Posterior cingulate gyrus (tissue), 11 donors: Measurements from ENCODE around the gene RRM2.
A peak's percentile ranks its signal among the peaks of the same experiment; 100 is the strongest.

Experiments
- DNase-seq, 10 donors: peaks; one replicate each; pipeline versions ENCODE4 v3.0.0 to v3.0.0-alpha.2; 2020 to 2021; ENCODE audit warnings: mixed read lengths in 3 of 10
- intact Hi-C: fragments of 100-400 bp; cut with DNase I; formaldehyde crosslinking; loops from one replicate; pipeline ENCODE4 v1.15.1; 2023

RRM2 gene

DNA sequence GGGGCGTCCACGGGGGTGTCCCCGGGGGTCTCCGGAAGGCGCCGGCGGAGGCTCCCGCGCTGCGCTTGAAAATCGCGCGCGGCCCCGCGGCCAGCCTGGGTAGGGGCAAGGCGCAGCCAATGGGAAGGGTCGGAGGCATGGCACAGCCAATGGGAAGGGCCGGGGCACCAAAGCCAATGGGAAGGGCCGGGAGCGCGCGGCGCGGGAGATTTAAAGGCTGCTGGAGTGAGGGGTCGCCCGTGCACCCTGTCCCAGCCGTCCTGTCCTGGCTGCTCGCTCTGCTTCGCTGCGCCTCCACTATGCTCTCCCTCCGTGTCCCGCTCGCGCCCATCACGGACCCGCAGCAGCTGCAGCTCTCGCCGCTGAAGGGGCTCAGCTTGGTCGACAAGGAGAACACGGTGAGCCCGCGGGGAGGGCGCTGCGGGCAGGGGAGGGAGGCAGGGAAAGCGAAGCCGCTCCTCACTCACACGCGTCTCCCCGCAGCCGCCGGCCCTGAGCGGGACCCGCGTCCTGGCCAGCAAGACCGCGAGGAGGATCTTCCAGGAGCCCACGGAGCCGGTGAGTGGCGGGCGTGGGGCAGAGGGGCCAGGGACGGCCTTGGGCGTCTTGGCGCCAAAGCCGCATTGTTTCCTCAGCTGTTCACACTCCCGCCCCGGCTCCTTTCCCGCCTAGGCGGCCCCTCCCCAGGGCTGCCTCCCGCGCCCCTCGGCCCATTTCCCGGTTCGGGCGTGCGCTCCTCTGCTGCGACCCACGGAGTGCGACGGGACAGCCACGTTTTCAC, at the start of gene RRM2:
Gene RRM2, plus strand, starts transcription at position 240 of the 781 bp plus-strand sequence. Its CDS starts 60 bp downstream, at position 300.
- peak; percentile 82 to 99 (median 92) for DNase-seq
- intact Hi-C loops: loop anchor here (5.0 to 10.0 kb wide), 2 partner anchors 182 to 545 kb away; partner anchors contain the start of gene HPCAL1

DNA sequence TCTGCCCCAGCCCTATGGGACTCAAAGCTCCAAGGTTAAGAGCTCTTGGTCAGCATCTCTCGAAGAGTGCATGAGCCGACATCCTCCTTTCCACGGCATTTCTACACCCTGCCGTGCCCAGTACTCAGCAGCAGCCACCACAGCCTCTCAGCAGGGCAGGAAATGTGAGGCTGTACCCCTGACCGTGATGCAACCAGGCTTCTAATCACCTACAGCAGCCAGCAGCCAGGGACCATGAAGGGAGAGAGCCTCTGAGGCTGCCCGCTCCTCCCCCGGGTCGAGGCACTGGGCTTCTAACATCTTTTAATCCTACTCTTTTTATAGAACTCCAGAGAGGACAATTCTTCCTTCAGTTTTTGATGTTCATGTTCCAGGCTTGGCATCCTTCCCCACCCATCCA, 48.8 kb upstream of the RRM2 start:
- DNase-seq: peak in 2 of 10 donors; percentile 27 to 71
- intact Hi-C loops: loop anchor here (2.0 kb wide), 2 partner anchors 23 to 361 kb away; no protein-coding TSS in a partner anchor

DNA sequence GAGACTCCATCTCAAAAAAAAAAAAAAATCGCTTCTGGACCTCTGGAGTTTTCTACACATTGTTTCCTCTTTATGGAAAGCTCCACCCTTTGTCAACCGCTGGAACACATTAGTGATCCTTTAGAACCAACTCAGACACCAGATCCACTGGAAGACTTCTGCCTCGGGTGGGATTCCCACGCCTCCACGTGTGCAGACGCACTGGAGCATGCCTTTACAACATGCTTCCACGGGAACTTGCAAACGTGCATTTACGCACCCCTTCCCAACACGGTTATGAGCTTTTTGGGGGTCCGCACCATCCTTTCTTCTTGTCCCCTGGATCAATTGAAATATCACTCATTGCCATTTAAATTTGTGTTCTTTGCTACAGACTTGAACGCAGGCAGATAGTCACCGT, 47.4 kb upstream of the RRM2 start:
- intact Hi-C loops: no loop called here
- no peak for DNase-seq

DNA sequence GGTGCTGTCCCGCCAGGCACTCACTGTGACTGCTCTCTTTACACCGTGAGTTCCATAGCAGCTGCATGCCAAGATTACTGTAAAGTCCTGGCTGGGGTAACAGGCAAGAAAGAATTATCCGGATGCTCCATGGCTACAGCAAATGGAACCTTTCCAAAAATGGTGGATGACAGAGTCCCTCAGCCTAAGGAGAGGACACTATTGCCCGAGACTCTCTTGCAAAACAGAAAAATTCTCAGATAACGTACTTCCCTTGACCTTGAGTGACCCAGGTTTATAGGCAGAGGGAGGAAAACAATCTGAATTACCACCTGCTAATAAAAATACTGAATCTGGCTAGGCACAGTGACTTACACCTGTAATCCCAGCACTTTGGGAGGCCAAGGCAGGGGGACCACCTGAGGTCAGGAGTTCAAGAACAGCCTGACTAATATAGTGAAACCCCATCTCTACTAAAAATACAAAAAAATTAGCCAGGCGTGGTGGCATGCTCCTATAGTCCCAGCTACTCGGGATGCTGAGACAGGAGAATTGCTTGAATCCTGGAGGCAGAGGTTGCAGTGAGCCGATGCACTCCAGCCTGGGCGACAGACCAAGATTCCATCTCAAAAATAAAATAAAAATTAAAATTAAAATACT, 46.8 kb upstream of the RRM2 start:
- intact Hi-C loops: no loop called here
- no peak for DNase-seq

DNA sequence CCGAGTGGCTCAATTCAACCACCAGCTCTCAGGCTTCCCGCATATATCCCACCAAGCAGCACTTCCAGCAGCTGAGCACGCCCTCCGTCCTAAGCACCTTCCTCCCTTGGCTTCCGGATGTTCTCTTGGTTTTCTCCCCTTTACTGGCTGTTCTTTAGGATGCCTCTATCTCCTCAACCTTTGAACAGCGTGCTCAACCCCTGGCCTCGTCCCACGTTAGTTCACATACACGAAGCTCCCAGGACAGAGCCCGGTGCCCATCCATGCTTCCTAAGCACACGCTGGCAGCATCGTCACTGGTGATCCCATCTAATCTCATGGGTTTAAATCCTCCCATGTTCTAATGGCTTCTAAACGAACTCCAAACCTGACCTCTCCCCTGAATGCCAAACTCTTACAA, 46.0 kb upstream of the RRM2 start:
- intact Hi-C loops: no loop called here
- no peak for DNase-seq

DNA sequence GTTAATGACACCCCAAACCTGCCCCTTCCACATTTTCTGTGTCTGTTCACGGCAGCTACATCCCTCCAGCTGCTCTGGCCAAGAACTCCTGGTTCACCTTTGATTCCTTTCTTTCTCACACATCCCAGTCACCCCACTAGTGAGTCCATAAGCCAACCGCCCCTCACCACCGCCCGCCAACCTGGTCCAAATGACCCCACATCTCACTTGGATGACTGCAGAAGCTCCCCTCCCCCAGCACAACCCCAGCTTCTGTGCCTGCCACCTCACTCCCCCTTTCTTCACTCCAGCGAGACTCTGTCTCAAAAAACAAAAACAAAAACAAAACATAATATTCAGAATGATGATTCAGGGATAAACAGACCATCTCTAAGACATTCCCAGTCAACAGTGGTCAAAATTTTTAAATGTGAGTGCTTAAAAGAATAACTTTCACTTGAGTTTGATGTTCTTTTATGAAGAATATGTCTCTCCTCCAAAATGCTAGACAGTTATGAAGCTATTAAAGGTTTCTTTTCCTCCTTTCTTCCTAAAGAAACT, 45.5 kb upstream of the RRM2 start:
- intact Hi-C loops: no loop called here
- DNase-seq: no peak

DNA sequence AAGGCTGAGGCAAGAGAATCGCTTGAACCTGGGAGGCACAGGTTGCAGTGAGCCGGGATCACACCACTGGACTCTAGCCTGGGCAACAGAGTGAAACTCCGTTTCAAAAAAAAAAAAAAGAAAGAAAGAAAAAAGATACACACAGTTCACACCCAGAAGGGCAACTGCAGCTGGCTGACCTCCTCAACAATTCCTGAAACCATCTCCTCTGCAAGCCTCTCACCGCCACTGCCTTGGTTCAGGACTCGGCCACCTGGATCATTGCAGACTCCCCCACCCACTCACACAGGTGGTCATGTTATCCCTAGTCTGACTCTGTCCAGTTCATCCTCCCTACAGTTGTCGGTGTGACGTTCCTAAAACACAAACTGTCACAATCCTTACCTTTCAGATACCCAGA, 44.5 kb upstream of the RRM2 start:
- intact Hi-C loops: no loop called here
- DNase-seq: no peak

DNA sequence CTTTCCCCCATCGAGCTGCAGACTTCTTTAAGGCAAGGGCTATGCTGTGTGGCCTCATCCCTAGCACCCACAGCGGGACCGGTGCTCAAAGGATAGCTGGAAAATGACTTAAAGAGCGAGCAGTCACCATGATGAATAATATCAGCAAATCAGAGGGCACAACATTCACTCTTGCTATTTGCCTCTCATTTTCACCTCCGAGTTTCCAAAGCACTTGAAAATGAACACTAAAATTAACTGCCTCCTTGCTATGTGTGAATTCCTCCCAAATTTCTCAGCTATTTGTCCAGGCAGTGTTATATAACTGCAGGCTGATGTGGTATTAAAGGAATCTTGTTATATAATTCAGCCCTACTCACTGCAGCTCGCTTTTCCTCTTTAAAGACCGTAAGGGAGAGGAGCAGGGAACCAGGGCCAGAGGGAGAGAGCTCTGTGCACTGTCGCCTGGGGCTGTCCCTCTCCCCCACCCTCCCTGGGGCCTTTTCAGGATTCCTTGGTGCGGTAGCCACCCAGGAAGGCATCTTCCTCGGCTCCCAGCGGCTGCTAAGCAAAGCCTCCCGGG, 43.8 kb upstream of the RRM2 start:
- intact Hi-C loops: no loop called here
- peak in 7 of 10 donors; percentile 36 to 87 (median 45) for DNase-seq

DNA sequence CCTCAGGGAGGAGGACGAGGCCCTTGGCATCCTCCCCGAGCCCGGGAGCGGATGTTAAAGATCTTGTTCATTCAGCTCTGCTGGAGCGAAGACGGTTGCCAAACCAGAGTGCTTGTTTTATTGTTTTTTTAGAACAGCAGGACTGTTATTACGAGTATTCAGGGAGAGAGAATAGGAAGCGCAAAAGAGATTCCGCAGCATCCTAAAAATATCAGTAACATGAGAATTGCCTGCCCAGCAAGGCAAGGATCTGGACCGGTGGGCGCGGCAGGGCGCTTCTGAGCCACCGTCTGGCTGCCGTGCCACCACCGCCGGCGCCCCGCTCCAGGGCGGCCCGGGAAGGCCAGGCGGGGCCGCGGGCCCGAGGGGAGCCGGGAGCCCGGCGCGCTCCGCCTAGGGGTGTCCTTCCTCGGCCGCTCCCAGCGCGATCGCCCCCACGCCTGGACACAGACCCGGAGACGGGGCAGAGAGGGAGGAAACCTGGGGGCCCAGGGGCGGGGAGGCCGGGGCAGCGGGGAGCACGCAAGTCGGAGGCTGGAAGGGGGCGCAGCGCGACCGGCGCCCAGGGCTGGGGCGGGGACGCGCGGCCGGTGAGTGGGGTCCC, 43.2 kb upstream of the RRM2 start:
- peak in 5 of 10 donors; percentile 23 to 87 (median 72) for DNase-seq
- intact Hi-C loops: no loop called here

DNA sequence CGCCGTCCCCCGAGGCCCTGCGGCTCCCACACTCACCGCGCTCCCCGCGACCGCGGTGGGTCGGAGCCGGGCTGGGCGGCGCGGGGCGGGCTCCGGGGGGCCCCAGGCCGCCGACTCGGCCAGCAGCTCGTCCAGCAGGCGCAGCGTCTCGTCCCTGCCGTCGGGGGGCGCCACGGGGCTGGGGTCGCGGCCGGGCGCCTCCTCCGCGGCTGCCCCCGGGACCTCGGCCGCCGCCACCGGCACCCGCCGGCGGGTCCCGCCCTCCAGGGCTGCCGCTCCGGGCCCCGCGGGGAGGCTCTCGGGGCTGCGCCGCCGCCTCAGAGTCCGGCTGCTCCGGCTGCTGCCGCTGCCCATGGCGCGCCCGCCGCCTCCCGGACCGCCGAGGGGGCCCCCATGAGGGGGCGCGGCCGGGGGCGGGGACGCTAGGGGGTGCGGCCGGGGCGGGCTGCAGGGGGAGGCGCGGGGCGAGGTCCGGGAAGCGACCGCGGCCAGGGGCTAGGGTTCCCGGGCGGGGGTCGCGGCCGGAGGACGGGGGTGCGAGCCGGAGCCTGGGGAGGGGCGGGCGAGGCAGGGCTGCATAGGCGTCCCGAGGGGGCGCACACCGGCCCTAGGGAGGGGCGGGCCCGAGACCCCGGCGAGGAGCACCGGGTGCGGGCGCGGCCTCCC, 42.5 kb upstream of the RRM2 start, which contains the start of gene CYS1:
Gene CYS1, minus strand, starts transcription at position 542 of the 666 bp plus-strand sequence. Its CDS starts 188 bp downstream, at position 354.
- intact Hi-C loops: no loop called here
- peak in 2 of 10 donors; percentile 19 to 60 for DNase-seq

DNA sequence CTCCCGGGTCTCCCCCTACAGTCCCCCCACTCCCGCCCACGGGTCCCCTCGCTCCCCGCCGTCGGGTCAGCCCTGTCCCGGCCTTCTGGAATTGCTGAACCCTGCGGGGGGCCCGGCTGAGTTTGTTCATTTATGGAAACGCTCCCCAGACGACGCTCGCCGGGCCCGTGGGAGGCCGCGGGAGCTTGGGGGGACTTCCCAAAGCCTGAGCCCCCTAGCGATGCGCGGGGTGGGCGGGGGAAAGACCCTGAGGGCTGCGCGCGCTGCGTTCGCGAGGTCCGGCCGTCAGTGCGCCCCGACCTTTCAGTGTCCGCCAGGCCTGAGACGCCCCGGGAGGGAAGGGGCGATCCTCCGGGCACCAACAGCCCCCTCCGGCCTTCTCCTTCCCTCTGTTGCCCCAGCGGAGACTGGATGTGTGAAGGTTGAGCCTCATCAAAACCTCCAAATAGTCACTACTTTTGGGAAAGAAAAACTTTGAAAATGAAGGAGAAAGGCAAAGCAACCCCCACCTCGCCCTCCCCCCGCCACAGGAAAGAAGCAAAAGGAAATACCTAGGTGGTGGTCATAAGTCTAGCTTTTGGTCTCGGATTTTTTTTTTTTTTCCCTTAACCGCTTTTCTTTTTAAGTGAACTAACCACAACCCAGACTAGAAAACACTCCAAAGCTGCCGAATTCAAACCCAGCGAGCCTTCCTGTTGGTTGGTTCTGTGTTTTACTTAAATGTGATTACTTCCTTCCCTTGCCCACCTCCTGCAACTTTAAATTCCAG, 41.8 kb upstream of the RRM2 start:
- intact Hi-C loops: no loop called here
- peak in 1 of 10 donors; percentile 71 for DNase-seq

DNA sequence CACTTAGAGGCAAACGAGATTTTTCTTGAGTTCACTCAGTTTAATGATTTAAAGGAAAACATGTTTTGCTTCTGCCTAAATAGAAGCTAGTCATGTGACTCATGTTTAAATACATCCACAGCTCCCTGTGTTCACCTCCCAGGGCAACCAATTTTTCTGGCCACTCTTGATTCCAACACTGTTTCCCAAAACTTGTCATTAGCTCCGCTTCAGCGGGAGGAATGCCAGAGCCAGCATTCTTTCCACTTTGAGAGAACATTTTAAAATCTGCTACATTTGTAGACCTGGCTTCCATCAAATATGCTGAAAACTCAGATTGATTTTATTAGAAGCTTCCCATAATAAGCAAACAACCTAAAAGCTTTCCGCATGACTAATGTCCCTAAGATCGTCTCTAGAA, 39.5 kb upstream of the RRM2 start:
- intact Hi-C loops: no loop called here
- DNase-seq: no peak

DNA sequence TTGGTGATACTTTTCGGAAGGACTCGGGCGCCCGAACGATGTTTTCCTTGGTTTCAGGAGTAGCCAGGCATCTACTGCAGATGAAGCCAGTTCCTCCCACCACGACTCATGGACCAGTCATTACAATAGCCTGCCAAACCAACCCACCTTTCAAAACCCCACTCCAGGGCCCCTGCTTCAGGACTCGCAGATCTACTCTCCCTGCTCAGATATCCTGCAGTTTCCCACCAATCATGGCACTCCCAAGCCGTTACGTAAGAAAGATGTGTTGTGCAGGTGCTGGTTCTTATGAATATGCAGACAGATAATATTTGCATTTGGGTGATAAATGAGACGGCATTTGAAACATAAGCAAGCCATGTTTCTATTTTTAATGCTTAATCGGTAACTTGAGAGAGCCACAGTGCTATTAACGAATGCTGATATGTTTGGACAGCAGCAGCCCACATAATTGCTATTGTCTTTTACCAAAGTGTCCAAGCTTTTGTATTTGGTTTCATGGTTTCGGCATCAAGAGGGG, 38.8 kb upstream of the RRM2 start:
- peak in 1 of 10 donors; percentile 52 for DNase-seq
- intact Hi-C loops: no loop called here

DNA sequence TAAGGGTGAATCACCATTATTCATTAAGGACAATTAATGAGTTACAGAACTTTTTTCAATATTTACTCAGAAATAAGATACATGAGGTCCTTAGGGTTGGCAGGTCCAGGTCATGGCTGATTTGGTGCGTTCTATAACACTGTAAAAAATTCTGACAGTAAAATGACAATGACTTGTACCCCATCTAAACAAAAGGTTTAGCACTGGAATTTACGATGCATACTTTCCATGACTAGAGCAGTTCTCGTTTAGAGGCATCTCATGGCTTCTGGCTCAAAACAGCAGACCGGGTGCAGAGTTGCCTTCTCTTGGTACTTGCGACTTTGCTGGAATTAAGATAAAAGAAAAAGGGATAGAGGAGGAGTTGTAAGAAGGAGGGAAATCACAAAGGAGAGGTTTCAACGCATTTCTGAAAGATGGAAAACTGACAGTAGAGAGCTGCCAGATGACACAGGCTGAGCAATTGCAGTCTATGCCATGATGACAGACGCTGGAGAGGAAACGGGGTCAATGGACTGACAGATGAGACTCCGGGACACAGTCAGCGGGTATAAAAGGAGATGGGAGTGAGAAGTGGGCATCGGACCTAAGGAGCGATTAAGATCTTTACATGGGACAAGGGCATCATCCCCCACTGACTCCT, 38.2 kb upstream of the RRM2 start:
- intact Hi-C loops: no loop called here
- DNase-seq: no peak

DNA sequence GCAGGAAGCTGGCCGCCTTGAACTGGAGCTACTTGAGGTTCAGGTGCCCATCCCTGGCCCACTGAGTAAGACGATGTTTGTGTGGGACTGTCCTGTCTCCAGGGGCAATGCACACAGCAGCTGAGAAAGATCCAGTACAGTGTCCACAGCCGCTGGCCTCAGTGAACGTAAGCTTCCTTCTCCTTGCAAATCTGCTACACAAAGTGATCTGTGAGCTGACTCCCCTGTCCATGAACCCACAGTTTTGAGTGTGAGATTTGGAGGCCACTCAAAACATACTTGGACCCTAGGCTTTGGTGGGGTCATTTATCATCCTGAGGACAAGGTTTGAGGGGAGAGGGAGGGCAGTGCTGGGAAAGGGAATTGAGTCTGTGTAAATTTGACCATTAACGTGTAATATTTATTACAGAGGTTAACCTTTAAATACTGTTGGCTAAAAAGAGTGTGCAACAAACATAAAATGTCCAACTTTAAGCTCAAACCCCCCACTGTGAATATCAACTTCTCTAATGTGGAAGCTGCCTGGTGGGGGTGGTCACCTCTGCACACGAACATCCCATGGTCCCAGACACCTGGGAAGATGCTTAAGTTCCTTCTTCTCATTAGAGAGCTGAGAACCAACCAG, 37.4 kb upstream of the RRM2 start:
- intact Hi-C loops: no loop called here
- no peak for DNase-seq

DNA sequence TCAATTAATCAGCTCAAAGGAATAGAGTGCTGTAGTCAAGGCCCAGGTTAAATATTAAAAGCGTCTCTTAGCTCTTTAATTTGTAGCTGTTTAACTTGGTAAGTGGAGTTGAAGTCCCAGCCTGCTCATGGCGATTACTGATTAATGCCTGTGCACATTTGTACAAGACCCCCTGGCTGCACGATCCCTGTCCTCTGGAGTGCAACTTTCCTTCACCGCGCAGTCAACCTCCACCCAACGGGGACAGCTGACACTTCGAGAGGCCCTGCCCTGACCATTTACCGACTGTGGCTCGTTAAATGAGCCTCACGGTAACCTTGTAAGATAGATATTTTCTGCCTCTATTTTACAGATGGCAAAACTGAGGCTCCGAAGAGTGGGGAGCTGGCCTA, 36.9 kb upstream of the RRM2 start:
- intact Hi-C loops: no loop called here
- DNase-seq: no peak

DNA sequence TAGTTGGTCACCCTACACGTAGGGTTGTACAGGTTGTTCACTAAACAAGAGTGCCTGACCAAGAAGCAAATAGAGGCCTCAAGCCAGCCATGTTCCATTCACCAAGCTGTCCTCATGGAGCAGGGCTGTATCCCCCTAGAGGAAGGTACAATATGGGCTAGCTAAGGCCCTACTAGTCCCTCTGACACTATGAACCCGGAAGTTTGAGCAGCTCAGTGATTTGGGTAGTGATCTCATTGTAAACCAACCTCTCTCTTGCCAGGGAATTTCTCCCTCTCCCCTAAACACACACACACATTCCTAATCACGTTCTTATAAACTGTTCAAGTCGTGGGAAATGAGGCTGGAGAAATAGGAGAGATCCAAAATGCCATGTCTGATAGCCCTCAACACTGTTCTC, 35.6 kb upstream of the RRM2 start:
- no peak for DNase-seq
- intact Hi-C loops: no loop called here

DNA sequence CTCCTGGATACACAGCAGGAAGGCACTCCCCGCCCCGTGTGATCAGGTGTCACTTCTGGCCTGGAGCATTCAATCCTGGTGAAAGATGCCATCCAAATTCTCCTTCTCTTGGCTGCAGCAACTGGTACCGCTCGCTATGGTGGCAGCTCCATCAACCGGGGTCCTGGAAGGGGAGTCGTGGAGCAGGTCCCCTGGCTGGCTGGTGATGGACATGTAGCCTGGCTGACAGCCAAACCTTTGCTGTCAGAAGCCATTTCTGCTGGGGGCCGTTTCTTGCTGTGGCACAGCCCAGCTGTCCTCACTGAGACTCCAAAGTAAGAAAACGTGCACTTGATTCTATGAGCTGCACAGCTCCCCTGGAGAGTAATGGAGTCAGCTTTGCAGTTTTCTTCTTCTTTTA, 35.2 kb upstream of the RRM2 start:
- intact Hi-C loops: no loop called here
- DNase-seq: no peak
